OCI-LY1 (cell line): ENCODE measurements around the gene KLF7.

Source experiments
- H2AFZ ChIP-seq: fragments of 200-600 bp; sonication (generic), shearing (Covaris generic); 2 replicates; pipeline ENCODE4 v1.6.0; 2014; ENCODE audit warnings: antibody characterized with exemption, mild to moderate bottlenecking, low read length
- H3F3A ChIP-seq: fragments of 200-600 bp; sonication (generic), shearing (Covaris generic); 2 replicates; pipeline ENCODE4 v1.6.0; 2014; ENCODE audit warnings: mild to moderate bottlenecking, antibody characterized with exemption, low read length, moderate library complexity; ENCODE audit not compliant: insufficient read depth
- H3K27ac ChIP-seq: fragments of 200-600 bp; sonication (generic); 2 replicates; pipeline ENCODE4 v1.5.1; 2014; ENCODE audit warnings: low read length, mixed run types, mild to moderate bottlenecking, low read depth; ENCODE audit not compliant: poor library complexity, severe bottlenecking
- H3K27me3 ChIP-seq: fragments of 200-600 bp; sonication (generic); 2 replicates; pipeline ENCODE4 v1.6.0; 2014; ENCODE audit warnings: antibody characterized with exemption, mild to moderate bottlenecking, low read length, moderate library complexity; ENCODE audit not compliant: insufficient read depth
- H3K36me3 ChIP-seq: fragments of 200-600 bp; sonication (generic); 2 replicates; pipeline ENCODE4 v1.6.1; 2014; ENCODE audit warnings: mild to moderate bottlenecking, antibody characterized with exemption, low read length, moderate library complexity, mixed read lengths; ENCODE audit not compliant: insufficient read depth
- H3K4me1 ChIP-seq: fragments of 200-600 bp; sonication (generic); 2 replicates; pipeline ENCODE4 v1.5.1; 2014; ENCODE audit warnings: mild to moderate bottlenecking, low read length, moderate library complexity; ENCODE audit not compliant: insufficient read depth, severe bottlenecking
- H3K4me2 ChIP-seq: fragments of 200-600 bp; sonication (generic), shearing (Covaris generic); 2 replicates; pipeline ENCODE4 v1.6.1; 2014; ENCODE audit warnings: low read length
- H3K4me3 ChIP-seq: fragments of 200-600 bp; sonication (generic); 2 replicates; pipeline ENCODE4 v1.5.1; 2014; ENCODE audit warnings: low read length, low read depth, mild to moderate bottlenecking, mixed read lengths; ENCODE audit not compliant: poor library complexity, severe bottlenecking
- H3K79me2 ChIP-seq: fragments of 200-600 bp; shearing (Covaris generic); 2 replicates; pipeline ENCODE4 v1.6.1; 2016; ENCODE audit warnings: mixed run types, low read length, mixed read lengths; ENCODE audit not compliant: insufficient read depth
- H3K9ac ChIP-seq: fragments of 200-600 bp; sonication (generic), shearing (Covaris generic); 2 replicates; pipeline ENCODE4 v1.6.1; 2014; ENCODE audit warnings: mild to moderate bottlenecking, low read length, mixed read lengths
- H3K9me2 ChIP-seq: fragments of 200-600 bp; sonication (generic), shearing (Covaris generic); 2 replicates; pipeline ENCODE4 v1.6.1; 2014; ENCODE audit warnings: low read depth, mild to moderate bottlenecking, low read length, mixed read lengths
- H3K9me3 ChIP-seq: fragments of 200-600 bp; shearing (Covaris generic); 2 replicates; pipeline ENCODE4 v1.6.1; 2014; ENCODE audit warnings: low read length, mixed read lengths
- H4K20me1 ChIP-seq: fragments of 200-600 bp; sonication (generic), shearing (Covaris generic); 2 replicates; pipeline ENCODE4 v1.6.0; 2016; ENCODE audit warnings: mild to moderate bottlenecking, low read length; ENCODE audit not compliant: insufficient read depth
- CTCF ChIP-seq: fragments of 200-600 bp; sonication (generic), shearing (Covaris generic); IDR thresholded peaks from 2 replicates; pipeline ENCODE4 v1.5.1; 2017; ENCODE audit warnings: mild to moderate bottlenecking, antibody characterized with exemption, low read length, moderate library complexity, mixed read lengths
- EZH2 ChIP-seq: fragments of 200-600 bp; sonication (generic), shearing (Covaris generic); IDR thresholded peaks from 2 replicates; pipeline ENCODE4 v1.8.0; 2017; ENCODE audit warnings: borderline replicate concordance, mixed run types, mild to moderate bottlenecking, antibody characterized with exemption, low read length, moderate library complexity, mixed read lengths

The KLF7 gene

DNA sequence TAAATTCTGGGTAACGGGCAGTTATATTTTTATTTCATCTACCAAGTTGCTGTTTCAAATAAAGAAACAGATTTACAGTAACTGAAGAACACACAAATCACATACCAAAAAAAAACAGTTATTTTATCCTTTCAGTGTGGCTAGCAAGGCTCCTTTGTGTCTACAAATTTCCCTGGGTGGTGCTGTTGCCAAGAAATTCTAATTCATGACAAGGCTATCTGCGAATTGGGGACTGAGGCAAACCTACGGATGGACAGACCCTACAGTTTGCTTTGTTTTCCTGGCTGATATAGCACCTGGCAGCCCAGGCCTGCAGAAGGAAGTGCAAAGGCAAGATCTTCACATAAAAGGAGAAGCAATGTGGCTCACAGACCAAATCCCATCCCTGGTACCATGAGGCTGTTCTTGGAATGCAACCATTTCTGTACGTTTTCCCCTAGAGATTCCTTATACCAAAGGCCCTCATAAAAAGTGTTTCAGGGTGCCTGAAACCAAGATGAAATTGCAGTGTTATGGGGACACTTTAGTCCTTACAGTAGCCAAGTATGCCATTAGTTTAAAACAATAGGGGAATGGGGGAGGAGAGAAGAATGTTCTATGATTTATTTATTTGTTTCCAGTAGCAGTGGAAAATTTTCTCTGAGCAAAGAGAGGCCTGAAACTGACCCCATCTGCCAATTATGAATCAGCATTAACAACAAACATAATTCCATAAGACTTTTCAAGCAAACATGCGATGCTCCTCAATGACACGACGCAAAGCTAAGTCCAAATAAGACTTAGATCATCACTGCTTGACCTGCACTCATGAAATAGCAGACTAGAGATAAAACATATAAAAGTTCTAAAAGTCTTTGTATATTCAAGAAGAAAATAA, 4.3 kb downstream of the KLF7 start:
- Histone ChIP-seq H3K27ac (no peak overlapping the region), H4K20me1 (no peaks in the 10 kb centered on the region), H3F3A (no peaks in the 10 kb centered on the region), H3K9me2 (no peaks in the 10 kb centered on the region), H3K4me3 (no peak overlapping the region), H3K79me2 (no peaks in the 10 kb centered on the region), H2AFZ (no peak overlapping the region), H3K4me2 (no peak overlapping the region), H3K36me3 (no peaks in the 10 kb centered on the region), H3K9ac (no peak overlapping the region), H3K9me3 (no peaks in the 10 kb centered on the region), H3K27me3 (peaks cover 3% of the 10 kb centered on the region; the same call in 1 of the 2 replicates), H3K4me1 (peaks cover 6% of the 10 kb centered on the region)
- TF ChIP-seq CTCF, result no peak
- no peak for TF ChIP-seq EZH2

- TF ChIP-seq EZH2, result no peak
- no peak for TF ChIP-seq CTCF
- H3K9me3 ChIP-seq, result no peaks in the 10 kb centered on the region
- H3K9ac ChIP-seq, result no peak overlapping the region
- H3K27ac ChIP-seq, result no peak overlapping the region
- no peak overlapping the region for H3K4me3 ChIP-seq
- H2AFZ ChIP-seq, result no peak overlapping the region
- H3K9me2 ChIP-seq, result no peaks in the 10 kb centered on the region
- no peaks in the 10 kb centered on the region for H3K36me3 ChIP-seq
- H4K20me1 ChIP-seq, result no peaks in the 10 kb centered on the region
- no peaks in the 10 kb centered on the region for H3K4me1 ChIP-seq
- H3K27me3 ChIP-seq, result peaks cover 3% of the 10 kb centered on the region; the same call in 1 of the 2 replicates
- no peaks in the 10 kb centered on the region for H3F3A ChIP-seq
- H3K79me2 ChIP-seq, result no peaks in the 10 kb centered on the region
- no peak overlapping the region for H3K4me2 ChIP-seq
Measured at GRCh38 chr2:207160115-207160514, 5.6 kb downstream of the KLF7 start.

GRCh38 chr2:207159002-207159401, 6.7 kb downstream of the KLF7 start:
- Histone ChIP-seq H2AFZ (no peak overlapping the region), H4K20me1 (no peaks in the 10 kb centered on the region), H3K9ac (no peak overlapping the region), H3K4me2 (no peak overlapping the region), H3K79me2 (no peaks in the 10 kb centered on the region), H3K27me3 (peaks cover 3% of the 10 kb centered on the region; the same call in 1 of the 2 replicates), H3F3A (no peaks in the 10 kb centered on the region), H3K36me3 (no peaks in the 10 kb centered on the region), H3K27ac (no peak overlapping the region), H3K9me3 (no peaks in the 10 kb centered on the region), H3K4me3 (no peak overlapping the region), H3K9me2 (no peaks in the 10 kb centered on the region), H3K4me1 (no peaks in the 10 kb centered on the region)
- TF ChIP-seq CTCF (no peak), EZH2 (no peak)
